HepG2 (cell line): ENCODE results near the gene ANTXR1. TPM values are rescaled to one million over a fixed set of nuclear protein-coding genes. Genes with fewer than 3 reads are reported as not detected.
A peak's percentile ranks its signal among the peaks of the same experiment; 100 is the strongest.

Experiments used
- ELF3 ChIP-seq: IDR thresholded peaks from 2 replicates; pipeline ENCODE4 v1.6.1; 2016; ENCODE audit warnings: missing genetic modification reagents, missing compliant biosample characterization
- ETV5 ChIP-seq: IDR thresholded peaks from 2 replicates; pipeline ENCODE4 v1.6.1; 2018; ENCODE audit warnings: missing biosample characterization, missing genetic modification reagents, inconsistent platforms, borderline replicate concordance
- FOSL2 ChIP-seq: sonication (generic); formaldehyde crosslinking; IDR thresholded peaks from 2 replicates; pipeline ENCODE4 v1.4.0; 2020; ENCODE audit warnings: missing genetic modification reagents
- FOXA1 ChIP-seq, 2 experiments: fragments of 450-650 bp in 1 of 2; sonication (generic) in 1 of 2; formaldehyde crosslinking in 1 of 2; IDR thresholded peaks; 2 replicates each; pipeline versions ENCODE4 v1.4.0 to v1.6.1; 2016 to 2020; ENCODE audit warnings: missing genetic modification reagents in 1 of 2
- FOXA3 ChIP-seq: IDR thresholded peaks from 2 replicates; pipeline ENCODE4 v1.6.1; 2016; ENCODE audit warnings: missing genetic modification reagents, missing compliant biosample characterization
- GATAD1 ChIP-seq: IDR thresholded peaks from 2 replicates; pipeline ENCODE4 v1.6.1; 2016; ENCODE audit warnings: missing genetic modification reagents, missing compliant biosample characterization
- GATAD2A ChIP-seq: IDR thresholded peaks from 2 replicates; pipeline ENCODE4 v1.6.1; 2016
- GFI1 ChIP-seq: sonication (generic); formaldehyde crosslinking; IDR thresholded peaks from 2 replicates; pipeline ENCODE4 v1.5.0; 2020; ENCODE audit warnings: missing genetic modification reagents, mild to moderate bottlenecking, borderline replicate concordance
- HOMEZ ChIP-seq: IDR thresholded peaks from 2 replicates; pipeline ENCODE4 v1.6.1; 2016; ENCODE audit warnings: low read depth
- HOXA9 ChIP-seq: sonication (generic); formaldehyde crosslinking; IDR thresholded peaks from 2 replicates; pipeline ENCODE4 v1.8.1; 2022; ENCODE audit warnings: missing genetic modification reagents, mild to moderate bottlenecking, moderate library complexity, borderline replicate concordance
- KLF9 ChIP-seq: IDR thresholded peaks from 2 replicates; pipeline ENCODE4 v1.6.1; 2016; ENCODE audit warnings: low read depth
- LCORL ChIP-seq, 2 experiments: fragments of 450-650 bp in 1 of 2; sonication (generic) in 1 of 2; formaldehyde crosslinking in 1 of 2; IDR thresholded peaks; 2 replicates each; pipeline versions ENCODE4 v1.5.0 to v1.6.1; 2017 to 2020; ENCODE audit warnings: antibody characterized with exemption in 1 of 2, missing genetic modification reagents in 1 of 2
- NR2F2 ChIP-seq: IDR thresholded peaks from 2 replicates; pipeline ENCODE4 v1.6.1; 2012; ENCODE audit warnings: low read depth, inconsistent platforms, borderline replicate concordance
- NR2F6 ChIP-seq, 2 experiments: IDR thresholded peaks; 2 replicates each; pipeline ENCODE4 v1.6.1; 2016; ENCODE audit warnings: antibody characterized with exemption in 1 of 2, mild to moderate bottlenecking in 1 of 2
- RARA ChIP-seq: IDR thresholded peaks from 2 replicates; pipeline ENCODE4 v1.6.1; 2016; ENCODE audit warnings: missing genetic modification reagents, missing compliant biosample characterization
- RCOR2 ChIP-seq: IDR thresholded peaks from 2 replicates; pipeline ENCODE4 v1.6.1; 2016; ENCODE audit warnings: missing biosample characterization, missing genetic modification reagents
- SAFB2 ChIP-seq: sonication (generic); formaldehyde crosslinking; IDR thresholded peaks from 2 replicates; pipeline ENCODE4 v1.5.1; 2020; ENCODE audit warnings: missing genetic modification reagents, low read depth, mild to moderate bottlenecking, borderline replicate concordance
- SALL1 ChIP-seq: sonication (generic); formaldehyde crosslinking; IDR thresholded peaks from 2 replicates; pipeline ENCODE4 v1.8.0; 2022; ENCODE audit warnings: mild to moderate bottlenecking, missing genetic modification reagents
- SOX13 ChIP-seq, 3 experiments: fragments of 450-650 bp in 1 of 3; sonication (generic) in 1 of 3; formaldehyde crosslinking in 1 of 3; IDR thresholded peaks in 2 of 3; conservative IDR thresholded peaks in 1 of 3; 2 replicates each; pipeline versions ENCODE4 v1.5.0 to v1.6.1; 2016 to 2020; ENCODE audit warnings: antibody characterized with exemption in 1 of 3, mild to moderate bottlenecking in 1 of 3, missing compliant biosample characterization in 1 of 3, missing genetic modification reagents in 1 of 3, moderate library complexity in 1 of 3
- SOX6 ChIP-seq, 2 experiments: fragments of 450-650 bp in 1 of 2; sonication (generic) in 1 of 2; formaldehyde crosslinking in 1 of 2; IDR thresholded peaks; 2 replicates each; pipeline versions ENCODE4 v1.4.0 to v1.6.1; 2017 to 2020; ENCODE audit warnings: antibody characterized with exemption in 1 of 2, mild to moderate bottlenecking in 1 of 2, missing genetic modification reagents in 1 of 2
- TBX2 ChIP-seq: sonication (generic); formaldehyde crosslinking; IDR thresholded peaks from 2 replicates; pipeline ENCODE4 v1.5.0; 2020; ENCODE audit warnings: missing genetic modification reagents, mild to moderate bottlenecking, borderline replicate concordance
- U2AF1 ChIP-seq: fragments of 200-400 bp; formaldehyde crosslinking; optimal IDR thresholded peaks from 2 replicates; pipeline ENCODE3; 2017; ENCODE audit warnings: mild to moderate bottlenecking, low read depth, low read length
- ZKSCAN5 ChIP-seq: sonication (generic); formaldehyde crosslinking; IDR thresholded peaks from 2 replicates; pipeline ENCODE4 v1.5.1; 2020; ENCODE audit warnings: mild to moderate bottlenecking, missing genetic modification reagents
- ZKSCAN8 ChIP-seq: IDR thresholded peaks from 2 replicates; pipeline ENCODE4 v1.6.1; 2016; ENCODE audit warnings: borderline replicate concordance, missing genetic modification reagents, missing compliant biosample characterization
- ZNF274 ChIP-seq: sonication (generic); formaldehyde crosslinking; IDR thresholded peaks from 2 replicates; pipeline ENCODE4 v1.5.1; 2020; ENCODE audit warnings: mild to moderate bottlenecking, missing genetic modification reagents
- ZNF747 ChIP-seq: sonication (generic); formaldehyde crosslinking; IDR thresholded peaks from 2 replicates; pipeline ENCODE4 v1.8.1; 2023; ENCODE audit warnings: missing genetic modification reagents, mild to moderate bottlenecking, borderline replicate concordance
- polyA plus RNA-seq, 8 experiments: library from polyadenylated mRNA; depleted of rRNA in 3 of 8; stranded (reverse) in 7 of 8; unstranded in 1 of 8; fragments of >200 nt; fragmentation: Illumina TruSeq in 4 of 8; extraction: Trizol in 4 of 8; gene quantifications; 2 replicates each; pipeline versions ENCODE4 v1.2.1 to v1.2.3, GENCODE V29; 2011 to 2016; ENCODE audit warnings: low read depth in 4 of 8, missing spikeins in 1 of 8, mixed read lengths in 1 of 8; ENCODE audit not compliant: insufficient read depth in 1 of 8
- total RNA-seq, 5 experiments: library from RNA; depleted of rRNA; stranded (reverse); fragments of >200 nt; fragmentation: Illumina TruSeq; extraction: Trizol; gene quantifications; 2 replicates each; pipeline ENCODE4 v1.2.3, GENCODE V29; 2016; ENCODE audit warnings: low read depth in 1 of 5
- TF ChIP-seq, protein P1 (sequence below): sonication (generic); formaldehyde crosslinking; conservative IDR thresholded peaks from 2 replicates; pipeline ENCODE4 v1.4.0; 2020; ENCODE audit warnings: mild to moderate bottlenecking, missing genetic modification reagents, moderate library complexity

The ANTXR1 gene
- total and polyA plus RNA-seq, 2 of the 13 experiments (the other 11 are each of a cell fraction or from before 2014, with no cell fraction given), result 4.5 to 12.7 TPM

GRCh38 chr2:69046221-69046662 is 33.3 kb downstream of the ANTXR1 start (continued):
- peak; percentile 51; the same call in 1 of the 2 replicates for TF ChIP-seq ZKSCAN8 (CRISPR knock-in tag)
- 0 out of 2 replicates have a peak, but pooled peaks have one; percentile 12 for TF ChIP-seq SALL1 (CRISPR knock-in tag)
- TF ChIP-seq, protein P1, sequence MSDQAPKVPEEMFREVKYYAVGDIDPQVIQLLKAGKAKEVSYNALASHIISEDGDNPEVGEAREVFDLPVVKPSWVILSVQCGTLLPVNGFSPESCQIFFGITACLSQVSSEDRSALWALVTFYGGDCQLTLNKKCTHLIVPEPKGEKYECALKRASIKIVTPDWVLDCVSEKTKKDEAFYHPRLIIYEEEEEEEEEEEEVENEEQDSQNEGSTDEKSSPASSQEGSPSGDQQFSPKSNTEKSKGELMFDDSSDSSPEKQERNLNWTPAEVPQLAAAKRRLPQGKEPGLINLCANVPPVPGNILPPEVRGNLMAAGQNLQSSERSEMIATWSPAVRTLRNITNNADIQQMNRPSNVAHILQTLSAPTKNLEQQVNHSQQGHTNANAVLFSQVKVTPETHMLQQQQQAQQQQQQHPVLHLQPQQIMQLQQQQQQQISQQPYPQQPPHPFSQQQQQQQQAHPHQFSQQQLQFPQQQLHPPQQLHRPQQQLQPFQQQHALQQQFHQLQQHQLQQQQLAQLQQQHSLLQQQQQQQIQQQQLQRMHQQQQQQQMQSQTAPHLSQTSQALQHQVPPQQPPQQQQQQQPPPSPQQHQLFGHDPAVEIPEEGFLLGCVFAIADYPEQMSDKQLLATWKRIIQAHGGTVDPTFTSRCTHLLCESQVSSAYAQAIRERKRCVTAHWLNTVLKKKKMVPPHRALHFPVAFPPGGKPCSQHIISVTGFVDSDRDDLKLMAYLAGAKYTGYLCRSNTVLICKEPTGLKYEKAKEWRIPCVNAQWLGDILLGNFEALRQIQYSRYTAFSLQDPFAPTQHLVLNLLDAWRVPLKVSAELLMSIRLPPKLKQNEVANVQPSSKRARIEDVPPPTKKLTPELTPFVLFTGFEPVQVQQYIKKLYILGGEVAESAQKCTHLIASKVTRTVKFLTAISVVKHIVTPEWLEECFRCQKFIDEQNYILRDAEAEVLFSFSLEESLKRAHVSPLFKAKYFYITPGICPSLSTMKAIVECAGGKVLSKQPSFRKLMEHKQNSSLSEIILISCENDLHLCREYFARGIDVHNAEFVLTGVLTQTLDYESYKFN (CRISPR knock-in tag), result peak; percentile 43; the same call in 1 of the 2 replicates
- TF ChIP-seq NR2F6 (IDR thresholded peaks at IDR 0.05), result peak; percentile 95
- peak; percentile 96 for TF ChIP-seq NR2F6 (CRISPR knock-in tag; IDR thresholded peaks at IDR 0.05)
- peak; percentile 72; the same call in 1 of the 2 replicates for TF ChIP-seq TBX2 (CRISPR knock-in tag)
- no peak for TF ChIP-seq GFI1 (CRISPR knock-in tag)
- TF ChIP-seq HOXA9 (CRISPR knock-in tag), result no peak
- no peak for TF ChIP-seq ZKSCAN5 (CRISPR knock-in tag)
- TF ChIP-seq RARA (CRISPR knock-in tag), result peak; percentile 73
- no peak for TF ChIP-seq ZNF274
- TF ChIP-seq ELF3, result peak; percentile 72
- no peak for TF ChIP-seq FOXA1 (IDR thresholded peaks at IDR 0.05)
- TF ChIP-seq FOXA1 (CRISPR knock-in tag; IDR thresholded peaks at IDR 0.05), result peak; percentile 48
- peak; percentile 74; the same call in 1 of the 2 replicates for TF ChIP-seq NR2F2
- TF ChIP-seq U2AF1, result no peak
- peak; percentile 69; the same call in 1 of the 2 replicates for TF ChIP-seq RCOR2
- no peak for TF ChIP-seq SOX13 (IDR thresholded peaks at IDR 0.05)
- peak in 1 of 2 experiments; percentile 93; a peak in 2 of 4 replicates for TF ChIP-seq SOX13 (CRISPR knock-in tag; conservative IDR thresholded peaks at IDR 0.05 in 1 of 2, IDR thresholded peaks at IDR 0.05 in 1 of 2)
- no peak for TF ChIP-seq SOX6 (IDR thresholded peaks at IDR 0.05)
- peak; percentile 75 for TF ChIP-seq SOX6 (CRISPR knock-in tag; IDR thresholded peaks at IDR 0.05)
- TF ChIP-seq KLF9 (CRISPR knock-in tag), result 0 out of 2 replicates have a peak, but pooled peaks have one; percentile 23
- peak; percentile 86 for TF ChIP-seq FOXA3 (CRISPR knock-in tag)
- peak; percentile 67 for TF ChIP-seq GATAD2A (CRISPR knock-in tag)
- TF ChIP-seq ZNF747 (CRISPR knock-in tag), result no peak
- TF ChIP-seq HOMEZ (CRISPR knock-in tag), result peak; percentile 70; the same call in 1 of the 2 replicates
- no peak for TF ChIP-seq SAFB2 (CRISPR knock-in tag)
- peak; percentile 12; the same call in 1 of the 2 replicates for TF ChIP-seq GATAD1 (CRISPR knock-in tag)
- TF ChIP-seq ETV5, result peak; percentile 61; the same call in 1 of the 2 replicates
- TF ChIP-seq FOSL2 (CRISPR knock-in tag), result peak; percentile 85
- TF ChIP-seq LCORL (IDR thresholded peaks at IDR 0.05), result no peak
- no peak for TF ChIP-seq LCORL (CRISPR knock-in tag; IDR thresholded peaks at IDR 0.05)
